Heart left ventricle (tissue), 13 donors: ENCODE measurements around the gene CLPTM1.

Experiments used
- CTCF ChIP-seq, 12 donors: fragments of 200-600 bp; sonication (generic) in 4 of 12; IDR thresholded peaks; one replicate each; pipeline versions ENCODE4 v1.5.0 to v1.8.0; 2018 to 2022; ENCODE audit warnings: antibody characterized with exemption in 12 of 12, mild to moderate bottlenecking in 5 of 12
- POLR2A ChIP-seq, 2 donors: fragments of 450-650 bp; IDR thresholded peaks; one replicate each; pipeline ENCODE4 v1.6.1; 2017; ENCODE audit warnings: antibody characterized with exemption in 2 of 2, mild to moderate bottlenecking in 2 of 2, moderate library complexity in 2 of 2
- donor health status: ischemic (EF 13 %, LVEDD 7.1; RV severe dilation, severe dysfunction).
- donor health status: DM: no; HTN: yes; CAD: no.
- donor health status: DM: no; HTN: no; CAD: no.
- donor health status: ischemic (EF 25% LVEDD 6.9; RV normal size, moderate dysfunction).
- donor health status: ischemic (EF 25% LVEDD 5.7; RV mildly dilated, moderate dysfunction).
- donor health status: ischemic (EF 35%, LVEDD 5.7; RV mildly dilated, moderate dysfunction).
- donor health status: nonischemic (EF 11% LVEDD 7.7; RV severe dilation, severe dysfunction).
- donor health status: DM: yes; HTN: yes; CAD: no.
- donor health status: PGD.
- donor health status: ischemic (EF 29% LVEDD 5.4; RV normal size, mild dysfunction).
- donor health status: nonischemic (EF 23%, LVEDD 6.1; RV moderate dilation, normal function).

GRCh38 chr19:44993526-44993925 is 38.3 kb downstream of the CLPTM1 start:
- no peak for TF ChIP-seq CTCF (IDR thresholded peaks at IDR 0.05)
- TF ChIP-seq POLR2A (IDR thresholded peaks at IDR 0.05) = no peak
